ENCODE data around the gene B3GALT4.
"Not testable (repeated sequence)": the region's sequence is repeated elsewhere in the genome, so short reads cannot be mapped to it uniquely, and the experiment has no call there.

GRCh38 chr6:33285214-33285613, 8.3 kb downstream of the B3GALT4 start:
- TF ChIP-seq EZH2 (IDR thresholded peaks at IDR 0.05; ENCODE audit: borderline replicate concordance, insufficient read depth, low read depth, low read length, poor library complexity, severe bottlenecking); CTCF (IDR thresholded peaks at IDR 0.05): not testable (repeated sequence)

All from B cell (primary cell).